ENCODE data around the gene KANSL1. TPM values are rescaled to one million over a fixed set of nuclear protein-coding genes. Genes with fewer than 3 reads are reported as not detected.

Gene KANSL1
- total RNA-seq, 1 experiment from 2014 or later, result 52.5 TPM

DNA sequence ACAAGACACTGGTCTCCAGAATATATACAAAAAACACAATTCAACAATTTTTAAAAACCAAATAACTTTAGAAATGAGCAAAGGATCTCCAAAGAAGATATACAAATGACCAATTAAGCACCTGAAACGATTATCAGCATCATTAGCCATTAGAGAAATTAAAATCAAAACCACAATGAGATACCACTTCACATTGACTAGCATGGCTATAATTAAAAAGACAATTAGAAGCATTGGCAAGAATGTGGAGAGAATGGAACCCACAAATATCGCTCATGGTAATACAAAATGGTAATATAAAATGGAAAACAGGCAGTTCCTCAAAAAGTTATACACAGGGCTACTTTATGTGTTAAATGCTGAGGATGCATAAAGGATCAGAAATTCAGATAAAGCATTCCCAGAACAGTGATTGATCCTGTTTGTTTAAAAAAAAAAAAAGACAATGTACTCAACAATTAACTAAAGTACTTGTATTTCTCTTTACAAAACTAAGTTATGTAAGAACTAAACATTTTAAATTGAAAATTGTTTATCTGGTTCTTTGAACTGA lies 52.5 kb downstream of the KANSL1 start:
- POLR2A ChIA-PET (ENCODE audit: unreplicated experiment), result no interaction called here
- Histone ChIP-seq H3K27me3 (ENCODE audit: insufficient read depth, low read depth) (no peaks in the 10 kb centered on the region), H3K27ac (no peak overlapping the region), H3K9me2 (ENCODE audit: insufficient read depth) (no peaks in the 10 kb centered on the region), H3K79me2 (ENCODE audit: low read depth) (peaks cover 98% of the 10 kb centered on the region), H3K4me2 (no peak overlapping the region), H2AFZ (no peak overlapping the region), H3K9me3 (ENCODE audit: insufficient read depth, low read depth) (no peaks in the 10 kb centered on the region), H3K4me3 (no peak overlapping the region), H3F3A (ENCODE audit: insufficient read depth, low read depth) (peaks cover 43% of the 10 kb centered on the region), H3K36me3 (ENCODE audit: low read depth) (no peaks in the 10 kb centered on the region), H4K20me1 (ENCODE audit: insufficient read depth) (peaks cover 95% of the 10 kb centered on the region), H3K4me1 (replicated peaks; ENCODE audit: insufficient read depth) (0 out of 2 replicates have a peak, but pooled peaks cover 4% of the 10 kb centered on the region)
- CTCF ChIA-PET, result no interaction called here
- no peak for TF ChIP-seq EZH2 (IDR thresholded peaks at IDR 0.05; ENCODE audit: low read depth)
- TF ChIP-seq, protein P1, sequence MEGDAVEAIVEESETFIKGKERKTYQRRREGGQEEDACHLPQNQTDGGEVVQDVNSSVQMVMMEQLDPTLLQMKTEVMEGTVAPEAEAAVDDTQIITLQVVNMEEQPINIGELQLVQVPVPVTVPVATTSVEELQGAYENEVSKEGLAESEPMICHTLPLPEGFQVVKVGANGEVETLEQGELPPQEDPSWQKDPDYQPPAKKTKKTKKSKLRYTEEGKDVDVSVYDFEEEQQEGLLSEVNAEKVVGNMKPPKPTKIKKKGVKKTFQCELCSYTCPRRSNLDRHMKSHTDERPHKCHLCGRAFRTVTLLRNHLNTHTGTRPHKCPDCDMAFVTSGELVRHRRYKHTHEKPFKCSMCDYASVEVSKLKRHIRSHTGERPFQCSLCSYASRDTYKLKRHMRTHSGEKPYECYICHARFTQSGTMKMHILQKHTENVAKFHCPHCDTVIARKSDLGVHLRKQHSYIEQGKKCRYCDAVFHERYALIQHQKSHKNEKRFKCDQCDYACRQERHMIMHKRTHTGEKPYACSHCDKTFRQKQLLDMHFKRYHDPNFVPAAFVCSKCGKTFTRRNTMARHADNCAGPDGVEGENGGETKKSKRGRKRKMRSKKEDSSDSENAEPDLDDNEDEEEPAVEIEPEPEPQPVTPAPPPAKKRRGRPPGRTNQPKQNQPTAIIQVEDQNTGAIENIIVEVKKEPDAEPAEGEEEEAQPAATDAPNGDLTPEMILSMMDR (conservative IDR thresholded peaks at IDR 0.05), result no peak
- DNase-seq, result no peak
- BruUV-seq (replicated peaks), result no TSS peak
- intact Hi-C loops (cut with micrococcal nuclease; ENCODE audit: unreplicated experiment), result no loop called here

DNA sequence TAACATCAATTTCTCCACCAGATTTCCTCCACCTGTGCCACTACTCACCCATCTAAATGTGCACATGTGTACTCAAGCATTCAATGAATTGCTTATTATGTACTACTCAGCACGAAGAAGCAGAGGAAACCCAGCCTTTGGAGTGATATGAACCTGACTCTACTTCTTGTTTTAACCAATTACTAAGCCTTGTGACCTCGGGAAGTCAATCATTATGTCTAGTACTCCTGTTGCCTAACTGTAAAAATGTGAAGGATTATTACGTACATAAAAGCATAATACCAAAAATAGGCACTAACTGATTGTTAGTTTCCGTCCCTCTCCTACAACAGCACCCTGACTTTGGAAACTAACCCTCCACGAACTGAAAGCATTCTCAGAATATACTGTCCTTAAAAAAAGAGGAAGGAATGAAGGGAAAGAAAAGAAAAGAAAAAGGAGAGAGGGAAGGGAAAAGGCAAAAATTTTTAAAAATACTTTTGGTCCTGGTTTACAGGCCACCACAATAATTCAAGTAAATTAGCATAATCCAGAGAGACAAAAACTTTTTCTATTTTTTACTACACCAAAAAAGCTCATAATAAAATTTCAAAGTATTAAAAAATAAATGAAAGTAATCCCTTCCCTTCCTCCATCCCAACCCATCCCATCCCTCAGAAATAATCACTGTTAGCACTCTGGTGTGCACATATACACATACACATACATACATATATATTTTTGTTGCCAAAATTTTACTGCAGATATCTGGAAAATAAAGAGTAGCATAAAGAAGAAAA lies 53.6 kb downstream of the KANSL1 start:
- H3K4me2 ChIP-seq, result no peak overlapping the region
- TF ChIP-seq, protein P1 (conservative IDR thresholded peaks at IDR 0.05), result no peak
- no peak for TF ChIP-seq EZH2 (IDR thresholded peaks at IDR 0.05; ENCODE audit: low read depth)
- no peaks in the 10 kb centered on the region for H3K36me3 ChIP-seq (ENCODE audit: low read depth)
- intact Hi-C loops (cut with micrococcal nuclease; ENCODE audit: unreplicated experiment), result no loop called here
- ChIA-PET CTCF (no interaction called here), POLR2A (ENCODE audit: unreplicated experiment) (no interaction called here)
- H3K27me3 ChIP-seq (ENCODE audit: insufficient read depth, low read depth), result no peaks in the 10 kb centered on the region
- peaks cover 98% of the 10 kb centered on the region for H3K79me2 ChIP-seq (ENCODE audit: low read depth)
- 0 out of 2 replicates have a peak, but pooled peaks cover 4% of the 10 kb centered on the region for H3K4me1 ChIP-seq (replicated peaks; ENCODE audit: insufficient read depth)
- peaks cover 34% of the 10 kb centered on the region for H3F3A ChIP-seq (ENCODE audit: insufficient read depth, low read depth)
- no peak for DNase-seq
- H3K4me3 ChIP-seq, result no peak overlapping the region
- no TSS peak for BruUV-seq (replicated peaks)
- no peaks in the 10 kb centered on the region for H3K9me2 ChIP-seq (ENCODE audit: insufficient read depth)
- no peaks in the 10 kb centered on the region for H3K9me3 ChIP-seq (ENCODE audit: insufficient read depth, low read depth)
- H4K20me1 ChIP-seq (ENCODE audit: insufficient read depth), result peaks cover 97% of the 10 kb centered on the region
- no peak overlapping the region; the same call in 1 of the 2 replicates for H3K27ac ChIP-seq
- no peak overlapping the region for H2AFZ ChIP-seq

DNA sequence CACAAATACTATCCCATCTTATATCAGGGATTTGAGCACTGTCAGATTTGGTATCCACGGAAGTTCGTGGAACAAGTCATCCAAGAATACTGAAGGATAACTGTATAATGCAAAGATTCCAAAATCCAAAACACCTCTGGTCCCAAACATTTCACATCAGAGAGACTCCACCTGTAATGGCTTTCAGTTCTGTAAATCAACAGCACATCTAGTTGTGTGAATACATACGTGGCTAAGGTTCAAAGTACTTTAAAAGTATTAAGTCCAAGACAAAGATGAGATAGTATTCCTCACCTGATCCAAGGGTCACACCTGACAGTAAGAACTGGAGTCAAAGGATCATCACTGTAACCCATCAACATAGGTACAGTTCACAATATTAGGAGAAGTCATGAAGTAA lies 54.8 kb downstream of the KANSL1 start:
- Histone ChIP-seq H2AFZ (no peak overlapping the region), H3K9me2 (ENCODE audit: insufficient read depth) (no peaks in the 10 kb centered on the region), H3K79me2 (ENCODE audit: low read depth) (peaks cover 99% of the 10 kb centered on the region), H3K9me3 (ENCODE audit: insufficient read depth, low read depth) (no peaks in the 10 kb centered on the region), H3K4me1 (replicated peaks; ENCODE audit: insufficient read depth) (0 out of 2 replicates have a peak, but pooled peaks cover 4% of the 10 kb centered on the region), H3K36me3 (ENCODE audit: low read depth) (no peaks in the 10 kb centered on the region), H3F3A (ENCODE audit: insufficient read depth, low read depth) (peaks cover 34% of the 10 kb centered on the region), H3K27ac (no peak overlapping the region), H4K20me1 (ENCODE audit: insufficient read depth) (peaks cover 98% of the 10 kb centered on the region), H3K4me2 (no peak overlapping the region), H3K4me3 (no peak overlapping the region), H3K27me3 (ENCODE audit: insufficient read depth, low read depth) (no peaks in the 10 kb centered on the region)
- ChIA-PET POLR2A (ENCODE audit: unreplicated experiment) (no interaction called here), CTCF (no interaction called here)
- no peak for DNase-seq
- TF ChIP-seq, protein P1 (conservative IDR thresholded peaks at IDR 0.05), result no peak
- no peak for TF ChIP-seq EZH2 (IDR thresholded peaks at IDR 0.05; ENCODE audit: low read depth)
- intact Hi-C loops (cut with micrococcal nuclease; ENCODE audit: unreplicated experiment), result no loop called here
- no TSS peak for BruUV-seq (replicated peaks)

Data from PC-9 (cell line).